ENCODE measurements around the gene FOXJ1.

DNA sequence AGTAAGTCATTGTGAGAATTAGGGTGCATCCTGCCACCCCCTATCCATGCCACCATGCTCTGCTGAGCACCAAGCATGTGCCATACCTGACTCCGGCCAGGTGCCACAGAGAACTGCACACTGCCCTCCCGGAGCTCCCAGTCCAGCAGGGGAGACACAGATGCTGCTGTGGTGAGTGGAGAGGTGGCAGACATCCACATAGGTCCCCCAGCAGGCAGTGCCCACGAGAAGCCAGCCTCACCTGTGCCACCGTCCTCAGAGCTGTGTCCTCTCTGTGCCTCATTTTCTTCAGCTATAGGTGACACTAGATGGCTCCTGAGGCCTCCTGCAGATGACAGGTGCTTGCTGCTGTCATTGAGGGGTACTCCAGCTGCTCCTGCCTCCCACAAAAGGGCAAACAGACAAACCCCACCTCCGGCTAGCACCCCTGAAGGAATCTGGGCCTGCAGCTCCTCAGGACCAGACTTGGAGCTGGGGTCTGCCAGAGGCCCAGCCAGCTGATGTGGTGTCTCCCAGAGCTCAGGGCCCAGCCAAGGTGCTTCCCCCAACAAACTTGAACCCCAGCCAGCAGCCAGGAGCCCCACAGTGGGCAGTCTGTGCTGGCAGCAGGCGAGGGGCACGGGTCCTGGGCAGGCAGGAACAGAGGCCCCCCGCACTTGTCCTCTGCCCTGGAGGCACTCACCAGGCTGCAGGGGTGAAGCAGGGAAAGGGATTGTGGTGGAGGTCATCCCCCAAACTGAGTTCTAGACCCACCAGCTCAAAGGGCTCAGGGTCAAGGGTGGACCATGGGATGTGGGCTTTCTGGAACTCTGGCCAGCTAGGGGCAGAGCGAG is 17.1 kb downstream of the FOXJ1 start:
- TF ChIP-seq POLR2A (IDR thresholded peaks at IDR 0.05; ENCODE audit: low read length) = no peak
- TF ChIP-seq GATA1 (IDR thresholded peaks at IDR 0.05; ENCODE audit: low read depth, low read length) = no peak
